Neuron (in vitro differentiated cells): ENCODE data around the gene SLC35B4.

Experiments
- H2AFZ ChIP-seq: one replicate; pipeline ENCODE4 v1.6.1; 2013; ENCODE audit warnings: low read depth, mild to moderate bottlenecking, inconsistent platforms, low read length, moderate library complexity
- H3K27me3 ChIP-seq: one replicate; pipeline ENCODE4 v1.6.1; 2013; ENCODE audit warnings: low read length; ENCODE audit not compliant: insufficient read depth
- H3K36me3 ChIP-seq: one replicate; pipeline ENCODE4 v1.6.1; 2013; ENCODE audit warnings: low read length; ENCODE audit not compliant: insufficient read depth
- H3K4me1 ChIP-seq: one replicate; pipeline ENCODE4 v1.6.1; 2013; ENCODE audit warnings: low read length; ENCODE audit not compliant: insufficient read depth
- H3K4me3 ChIP-seq: 2 replicates; pipeline ENCODE4 v1.5.1; 2013; ENCODE audit warnings: mild to moderate bottlenecking, low read length, moderate library complexity
- H3K9me3 ChIP-seq: one replicate; pipeline ENCODE4 v1.6.1; 2013; ENCODE audit warnings: low read length

Gene SLC35B4

DNA sequence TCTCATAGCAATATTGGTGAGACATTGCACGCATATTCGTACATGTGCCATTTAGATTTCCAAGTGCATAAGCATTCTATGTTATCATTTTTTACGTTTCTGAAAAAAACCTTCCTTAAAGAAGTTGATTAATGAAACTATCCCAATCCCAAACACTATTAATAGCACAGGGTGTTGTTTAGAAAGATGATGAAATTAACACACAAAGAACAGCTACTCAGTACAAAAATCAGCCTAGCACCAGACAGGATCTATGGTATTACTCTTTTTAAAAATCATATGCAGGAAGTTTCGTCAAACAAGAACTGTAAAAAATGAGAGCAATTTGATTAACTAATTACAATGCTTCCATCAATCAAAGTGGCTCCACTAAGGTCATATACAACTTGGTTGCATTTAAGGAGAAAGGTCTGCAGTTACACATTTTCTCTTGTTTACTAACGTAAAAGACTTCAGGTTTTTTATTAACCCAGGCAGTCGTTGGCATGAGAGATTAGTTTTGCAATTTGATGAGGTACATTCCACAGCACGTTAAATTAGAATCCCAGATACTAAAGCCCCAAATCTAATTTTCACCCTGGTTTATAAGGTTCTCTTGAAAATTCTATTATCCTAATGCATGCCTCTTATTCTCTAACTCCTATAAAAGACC, 38.1 kb downstream of the SLC35B4 start:
- Histone ChIP-seq H3K36me3 (no peaks in the 10 kb centered on the region), H3K27me3 (no peaks in the 10 kb centered on the region), H3K4me3 (no peak overlapping the region), H3K9me3 (no peaks in the 10 kb centered on the region), H2AFZ (no peak overlapping the region), H3K4me1 (peaks cover 5% of the 10 kb centered on the region)

DNA sequence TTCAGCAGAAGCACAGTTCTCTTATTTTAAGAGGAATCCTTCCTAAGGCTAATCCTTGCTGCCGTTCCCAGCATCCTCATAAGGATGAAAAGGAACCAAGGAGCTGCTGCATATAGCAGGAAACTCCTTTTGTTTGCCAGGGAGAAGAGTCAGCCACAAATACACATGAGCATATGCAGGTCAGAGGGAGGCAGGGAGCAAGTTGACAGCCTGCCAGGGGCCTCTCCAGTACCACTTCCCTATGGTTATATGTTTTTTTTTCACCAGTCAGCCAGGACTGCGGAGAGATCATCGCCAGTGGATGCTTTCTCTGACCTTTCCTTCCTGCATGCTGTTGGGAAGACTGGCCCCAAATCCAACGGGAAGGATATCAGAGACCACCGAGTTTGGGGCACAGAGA, 39.8 kb downstream of the SLC35B4 start:
- Histone ChIP-seq H2AFZ (peak overlapping the region; percentile 30), H3K4me3 (no peak overlapping the region), H3K36me3 (no peaks in the 10 kb centered on the region), H3K27me3 (no peaks in the 10 kb centered on the region), H3K4me1 (peaks cover 2% of the 10 kb centered on the region), H3K9me3 (no peaks in the 10 kb centered on the region)

DNA sequence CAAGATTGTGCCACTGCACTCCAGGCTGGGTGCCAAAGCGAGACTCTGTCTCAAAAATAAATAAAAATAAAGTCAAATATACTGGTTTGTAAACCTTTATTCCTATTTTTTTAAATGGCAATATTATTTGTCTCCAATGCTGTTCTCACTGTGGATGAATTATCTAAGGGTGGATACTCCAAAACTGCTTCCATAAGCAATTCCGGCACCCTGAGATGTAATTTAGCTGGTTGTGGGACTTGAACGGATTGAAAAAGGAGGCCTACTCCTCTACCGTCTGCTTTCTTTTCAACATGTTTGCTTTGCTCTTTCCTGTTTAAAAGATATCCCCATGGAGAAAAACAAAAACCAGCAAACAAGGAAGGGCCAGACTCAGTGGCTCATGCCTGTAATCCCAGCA, 54.4 kb downstream of the SLC35B4 start:
- no peaks in the 10 kb centered on the region for H3K36me3 ChIP-seq
- H3K4me3 ChIP-seq, result no peak overlapping the region
- no peak overlapping the region for H2AFZ ChIP-seq
- H3K27me3 ChIP-seq, result no peaks in the 10 kb centered on the region
- H3K9me3 ChIP-seq, result no peaks in the 10 kb centered on the region
- H3K4me1 ChIP-seq, result no peaks in the 10 kb centered on the region

DNA sequence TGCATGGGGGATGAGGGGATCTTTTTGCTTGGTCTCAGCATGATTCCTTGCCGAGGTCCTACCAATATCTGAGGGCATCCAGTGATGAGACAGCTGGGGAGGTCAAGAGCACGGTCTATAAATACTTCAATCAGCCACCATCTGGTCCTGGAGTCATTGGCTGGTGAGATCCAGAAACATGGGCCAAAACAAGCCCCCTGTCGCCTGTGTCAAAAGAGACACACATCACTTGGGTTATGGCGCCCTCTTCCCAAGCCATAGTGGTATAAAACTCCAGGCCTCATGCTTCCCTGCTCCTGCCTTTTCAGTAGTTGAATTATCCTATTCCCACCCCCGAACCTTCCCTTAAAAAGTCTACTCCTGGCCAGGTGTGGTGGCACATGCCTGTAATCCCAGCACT, 60.9 kb downstream of the SLC35B4 start:
- Histone ChIP-seq H2AFZ (no peak overlapping the region), H3K4me3 (no peak overlapping the region), H3K36me3 (no peaks in the 10 kb centered on the region), H3K9me3 (no peaks in the 10 kb centered on the region), H3K27me3 (no peaks in the 10 kb centered on the region), H3K4me1 (no peaks in the 10 kb centered on the region)

DNA sequence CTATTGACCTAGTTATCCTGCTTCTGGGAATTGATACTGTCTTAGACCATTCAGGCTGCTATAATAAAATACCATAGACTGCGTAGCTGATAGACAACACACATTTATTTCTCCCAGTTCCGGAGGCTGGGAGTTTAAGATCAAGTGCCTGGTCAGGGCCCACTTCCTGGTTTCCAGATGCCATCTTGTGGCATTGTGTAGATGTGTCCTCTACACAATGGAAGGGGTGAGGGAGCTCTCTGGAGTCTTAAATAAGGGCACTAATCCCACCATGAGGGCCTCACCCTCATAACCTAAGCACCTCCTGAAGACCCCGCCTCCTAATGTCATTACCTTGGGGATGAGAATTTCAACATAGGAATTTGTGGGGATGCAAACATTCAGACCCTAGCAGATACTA, 62.4 kb downstream of the SLC35B4 start:
- no peaks in the 10 kb centered on the region for H3K9me3 ChIP-seq
- H3K4me1 ChIP-seq, result no peaks in the 10 kb centered on the region
- no peaks in the 10 kb centered on the region for H3K36me3 ChIP-seq
- no peak overlapping the region for H3K4me3 ChIP-seq
- peaks cover 2% of the 10 kb centered on the region for H3K27me3 ChIP-seq
- no peak overlapping the region for H2AFZ ChIP-seq

DNA sequence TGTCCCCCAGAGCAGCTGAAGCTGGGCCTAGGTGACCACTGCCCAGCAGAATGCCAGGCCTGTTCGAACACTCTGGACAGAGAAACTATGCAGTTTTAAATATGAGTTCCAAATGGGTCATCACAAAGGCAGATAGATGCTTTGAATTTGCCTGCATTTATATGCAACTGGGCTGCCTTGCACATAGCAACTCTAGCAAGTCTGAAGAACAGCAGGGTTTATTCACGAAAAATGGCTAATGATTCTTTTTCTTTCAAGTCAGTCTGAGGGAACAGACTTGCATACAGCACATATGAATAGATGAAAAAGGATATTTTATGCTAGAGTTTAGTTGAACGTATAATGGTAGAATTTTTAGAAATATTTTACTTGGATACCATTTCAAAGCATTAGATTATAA, 68.5 kb downstream of the SLC35B4 start:
- Histone ChIP-seq H2AFZ (no peak overlapping the region), H3K36me3 (no peaks in the 10 kb centered on the region), H3K4me3 (no peak overlapping the region), H3K4me1 (no peaks in the 10 kb centered on the region), H3K9me3 (no peaks in the 10 kb centered on the region), H3K27me3 (peaks cover 2% of the 10 kb centered on the region)

DNA sequence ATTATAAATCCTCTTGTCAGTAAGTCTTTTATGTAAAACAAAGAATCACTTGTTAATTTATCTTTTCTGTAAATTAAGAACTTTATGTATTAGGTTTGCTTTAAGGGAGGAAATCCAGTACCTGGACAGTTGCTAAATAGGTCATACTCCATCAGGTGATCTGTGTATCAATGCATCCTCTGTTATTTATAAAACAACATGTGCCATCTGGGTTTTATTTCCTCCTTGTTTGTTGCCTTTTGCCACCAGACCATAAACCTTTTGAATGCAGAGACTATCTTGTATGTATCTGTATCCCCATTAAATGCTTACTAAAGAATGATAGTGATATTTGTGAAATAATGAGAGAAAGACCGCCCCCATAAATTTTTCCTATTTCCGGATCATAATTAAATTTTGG, 70.0 kb downstream of the SLC35B4 start:
- H3K4me3 ChIP-seq, result no peak overlapping the region
- no peaks in the 10 kb centered on the region for H3K4me1 ChIP-seq
- H3K36me3 ChIP-seq, result no peaks in the 10 kb centered on the region
- H3K27me3 ChIP-seq, result peaks cover 2% of the 10 kb centered on the region
- no peaks in the 10 kb centered on the region for H3K9me3 ChIP-seq
- H2AFZ ChIP-seq, result no peak overlapping the region

DNA sequence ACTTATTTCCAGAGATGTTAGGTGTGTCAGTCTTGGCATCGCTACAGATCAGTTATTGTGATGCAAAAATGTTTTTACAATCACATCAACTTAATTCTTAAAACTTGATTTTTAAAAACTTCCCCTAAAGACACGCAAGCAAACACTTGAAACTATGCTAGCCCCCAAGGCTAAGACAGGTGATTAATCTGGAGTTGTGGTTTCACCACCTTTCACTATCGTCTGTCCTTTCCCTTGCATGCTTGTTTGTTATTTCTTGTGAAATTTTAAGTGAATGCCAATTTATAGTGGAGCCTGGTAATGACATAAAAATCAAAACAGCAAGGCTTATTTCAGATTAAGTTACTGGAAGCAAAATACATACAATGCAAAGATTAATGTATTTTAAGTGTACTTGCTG, 70.4 kb downstream of the SLC35B4 start:
- Histone ChIP-seq H3K4me1 (no peaks in the 10 kb centered on the region), H3K36me3 (no peaks in the 10 kb centered on the region), H3K9me3 (no peaks in the 10 kb centered on the region), H3K4me3 (no peak overlapping the region), H3K27me3 (peaks cover 2% of the 10 kb centered on the region), H2AFZ (no peak overlapping the region)

DNA sequence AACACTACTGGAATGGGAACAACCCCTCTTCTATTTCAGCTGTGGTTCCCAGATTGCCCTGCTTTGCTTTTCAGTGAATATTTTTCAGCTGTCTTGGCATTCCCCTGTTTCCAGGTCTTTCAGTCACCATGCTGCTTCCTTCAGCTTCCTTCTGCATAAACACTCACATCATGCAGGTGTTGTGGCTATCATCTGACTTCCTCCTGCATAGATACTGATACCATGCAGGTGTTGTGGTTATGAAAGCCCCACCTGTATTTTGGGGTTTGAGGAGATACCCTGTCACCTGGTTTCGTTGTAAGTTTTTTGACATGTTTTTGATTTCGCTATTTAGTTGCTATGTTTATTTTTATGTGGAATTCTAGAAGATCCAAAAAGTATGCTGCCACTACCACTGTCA, 71.5 kb downstream of the SLC35B4 start:
- no peak overlapping the region for H3K4me3 ChIP-seq
- H3K36me3 ChIP-seq, result no peaks in the 10 kb centered on the region
- no peaks in the 10 kb centered on the region for H3K27me3 ChIP-seq
- H3K4me1 ChIP-seq, result no peaks in the 10 kb centered on the region
- no peak overlapping the region for H2AFZ ChIP-seq
- H3K9me3 ChIP-seq, result no peaks in the 10 kb centered on the region
